Upper lobe of left lung (tissue), 4 donors: ENCODE data around the gene SRSF2.

ENCODE experiments used
- CTCF ChIP-seq, 6 experiments: fragments of 450-650 bp in 4 of 6; fragments of 200-600 bp in 2 of 6; sonication (generic) in 2 of 6; IDR thresholded peaks; one replicate each; pipeline ENCODE4 v1.5.1; 2016 to 2019; ENCODE audit warnings: antibody characterized with exemption in 6 of 6
- EP300 ChIP-seq, 4 donors: sonication (generic); formaldehyde crosslinking; IDR thresholded peaks; one replicate each; pipeline ENCODE4 v1.5.1; 2017; ENCODE audit warnings: antibody characterized with exemption in 4 of 4, control low read depth in 2 of 4
- POLR2A ChIP-seq, 4 donors: fragments of 450-650 bp; IDR thresholded peaks; one replicate each; pipeline ENCODE4 v1.5.1; 2016 to 2017; ENCODE audit warnings: antibody characterized with exemption in 4 of 4, mild to moderate bottlenecking in 2 of 4
- POLR2AphosphoS5 ChIP-seq, 2 donors: sonication (generic); formaldehyde crosslinking; IDR thresholded peaks; one replicate each; pipeline ENCODE4 v1.5.1; 2017; ENCODE audit warnings: antibody characterized with exemption in 2 of 2

GRCh38 chr17:76732734-76733617 is 4.2 kb downstream of the SRSF2 start:
- TF ChIP-seq POLR2A (IDR thresholded peaks at IDR 0.05) (no peak), CTCF (IDR thresholded peaks at IDR 0.05) (no peak), EP300 (IDR thresholded peaks at IDR 0.05) (no peak), POLR2AphosphoS5 (IDR thresholded peaks at IDR 0.05) (no peak)
